ENCODE results near the gene ATP2B2.

- TF ChIP-seq CTCF (IDR thresholded peaks at IDR 0.05) (no peak), POLR2A (IDR thresholded peaks at IDR 0.05) (no peak), EP300 (IDR thresholded peaks at IDR 0.05; ENCODE audit: low read depth) (no peak)
These were observed 127.1 kb downstream of the ATP2B2 start for GRCh38 chr3:10378246-10378645.

Measured in transverse colon (tissue), 3 donors.